ENCODE data around the gene STK10. TPM values are rescaled to one million over a fixed set of nuclear protein-coding genes. Genes with fewer than 3 reads are reported as not detected.
"Not testable (repeated sequence)": the region's sequence is repeated elsewhere in the genome, so short reads cannot be mapped to it uniquely, and the experiment has no call there.

Gene STK10
- polyA plus RNA-seq, 1 experiment: 14.3 TPM

GRCh38 chr5:172213126-172213525, 25.1 kb upstream of the STK10 start:
- no peak for TF ChIP-seq CTCF (IDR thresholded peaks at IDR 0.05; ENCODE audit: insufficient read depth, low read depth, low read length)
- Histone ChIP-seq H3K4me3 (ENCODE audit: low read depth, low read length) (no peak overlapping the region), H3K36me3 (ENCODE audit: control insufficient read depth, insufficient read depth, low read length) (peaks cover 6% of the 10 kb centered on the region), H3K27me3 (ENCODE audit: control insufficient read depth, insufficient read depth, low read length) (no peaks in the 10 kb centered on the region)
- POLR2A ChIA-PET: no interaction called here
- DNase-seq (ENCODE audit: low read depth): no peak
- CTCF ChIA-PET: interaction anchor here (0.9 to 1.7 kb wide), 3 partner anchors 24 to 107 kb away, joined by 3 to 5 read pairs (median 3); partner anchors contain the start of genes STK10 and UBTD2

- DNase-seq (ENCODE audit: low read depth): no peak
- H3K4me3 ChIP-seq (ENCODE audit: low read depth, low read length): no peak overlapping the region
- ChIA-PET CTCF (interaction anchor here (0.5 kb wide), 1 partner anchor 80 kb away, joined by 3 read pairs; no protein-coding TSS in a partner anchor), POLR2A (no interaction called here)
- TF ChIP-seq CTCF (IDR thresholded peaks at IDR 0.05; ENCODE audit: insufficient read depth, low read depth, low read length): no peak
- peaks cover 6% of the 10 kb centered on the region for H3K36me3 ChIP-seq (ENCODE audit: control insufficient read depth, insufficient read depth, low read length)
- H3K27me3 ChIP-seq (ENCODE audit: control insufficient read depth, insufficient read depth, low read length): no peaks in the 10 kb centered on the region
Observed at GRCh38 chr5:172211676-172212075, 23.7 kb upstream of the STK10 start.

- TF ChIP-seq CTCF (IDR thresholded peaks at IDR 0.05; ENCODE audit: insufficient read depth, low read depth, low read length): no peak
- no peak for DNase-seq (ENCODE audit: low read depth)
- H3K27me3 ChIP-seq (ENCODE audit: control insufficient read depth, insufficient read depth, low read length): no peaks in the 10 kb centered on the region
- H3K4me3 ChIP-seq (ENCODE audit: low read depth, low read length): no peak overlapping the region
- CTCF ChIA-PET: interaction anchor here (1.0 kb wide), 1 partner anchor 102 kb away, joined by 3 read pairs; no protein-coding TSS in a partner anchor
- H3K36me3 ChIP-seq (ENCODE audit: control insufficient read depth, insufficient read depth, low read length): peaks cover 6% of the 10 kb centered on the region
- POLR2A ChIA-PET: no interaction called here
Observed at GRCh38 chr5:172209714-172210113, 21.7 kb upstream of the STK10 start.

GRCh38 chr5:172207511-172207910, 19.5 kb upstream of the STK10 start:
- ChIA-PET POLR2A (no interaction called here), CTCF (no interaction called here)
- Histone ChIP-seq H3K36me3 (ENCODE audit: control insufficient read depth, insufficient read depth, low read length) (peaks cover 5% of the 10 kb centered on the region), H3K4me3 (ENCODE audit: low read depth, low read length) (no peak overlapping the region), H3K27me3 (ENCODE audit: control insufficient read depth, insufficient read depth, low read length) (no peaks in the 10 kb centered on the region)
- no peak for DNase-seq (ENCODE audit: low read depth)
- no peak for TF ChIP-seq CTCF (IDR thresholded peaks at IDR 0.05; ENCODE audit: insufficient read depth, low read depth, low read length)

- H3K4me3 ChIP-seq (ENCODE audit: low read depth, low read length); CTCF ChIA-PET; POLR2A ChIA-PET; DNase-seq (ENCODE audit: low read depth); H3K36me3 ChIP-seq (ENCODE audit: control insufficient read depth, insufficient read depth, low read length); H3K27me3 ChIP-seq (ENCODE audit: control insufficient read depth, insufficient read depth, low read length): not testable (repeated sequence)
Observed at GRCh38 chr5:172205984-172206383, 18.0 kb upstream of the STK10 start.

GRCh38 chr5:172200476-172200875, 12.5 kb upstream of the STK10 start:
- TF ChIP-seq CTCF (IDR thresholded peaks at IDR 0.05; ENCODE audit: insufficient read depth, low read depth, low read length): no peak
- no peak for DNase-seq (ENCODE audit: low read depth)
- H3K4me3 ChIP-seq (ENCODE audit: low read depth, low read length): no peak overlapping the region
- no peaks in the 10 kb centered on the region for H3K36me3 ChIP-seq (ENCODE audit: control insufficient read depth, insufficient read depth, low read length)
- CTCF ChIA-PET: interaction anchor here (4.1 kb wide), 1 partner anchor 11 kb away, joined by 20 read pairs; the partner anchor contains the start of gene STK10
- POLR2A ChIA-PET: no interaction called here
- H3K27me3 ChIP-seq (ENCODE audit: control insufficient read depth, insufficient read depth, low read length): no peaks in the 10 kb centered on the region

Measured in BJ (cell line).